B cell (primary cell): ENCODE measurements around the gene LYZL2.

Experiments
- EZH2 ChIP-seq: IDR thresholded peaks from 2 replicates; pipeline ENCODE4 v1.6.1; 2012; ENCODE audit warnings: borderline replicate concordance, low read depth, mild to moderate bottlenecking, moderate library complexity, low read length; ENCODE audit not compliant: insufficient read depth, poor library complexity, severe bottlenecking
- TF ChIP-seq, protein P1 (sequence below): fragments of 200-600 bp; IDR thresholded peaks from one replicate; pipeline ENCODE4 v1.8.0; 2022; ENCODE audit warnings: antibody characterized with exemption, mild to moderate bottlenecking

- TF ChIP-seq, protein P1, sequence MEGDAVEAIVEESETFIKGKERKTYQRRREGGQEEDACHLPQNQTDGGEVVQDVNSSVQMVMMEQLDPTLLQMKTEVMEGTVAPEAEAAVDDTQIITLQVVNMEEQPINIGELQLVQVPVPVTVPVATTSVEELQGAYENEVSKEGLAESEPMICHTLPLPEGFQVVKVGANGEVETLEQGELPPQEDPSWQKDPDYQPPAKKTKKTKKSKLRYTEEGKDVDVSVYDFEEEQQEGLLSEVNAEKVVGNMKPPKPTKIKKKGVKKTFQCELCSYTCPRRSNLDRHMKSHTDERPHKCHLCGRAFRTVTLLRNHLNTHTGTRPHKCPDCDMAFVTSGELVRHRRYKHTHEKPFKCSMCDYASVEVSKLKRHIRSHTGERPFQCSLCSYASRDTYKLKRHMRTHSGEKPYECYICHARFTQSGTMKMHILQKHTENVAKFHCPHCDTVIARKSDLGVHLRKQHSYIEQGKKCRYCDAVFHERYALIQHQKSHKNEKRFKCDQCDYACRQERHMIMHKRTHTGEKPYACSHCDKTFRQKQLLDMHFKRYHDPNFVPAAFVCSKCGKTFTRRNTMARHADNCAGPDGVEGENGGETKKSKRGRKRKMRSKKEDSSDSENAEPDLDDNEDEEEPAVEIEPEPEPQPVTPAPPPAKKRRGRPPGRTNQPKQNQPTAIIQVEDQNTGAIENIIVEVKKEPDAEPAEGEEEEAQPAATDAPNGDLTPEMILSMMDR, result peak; percentile 90
- no peak for TF ChIP-seq EZH2
Measured at GRCh38 chr10:30581779-30582380, 47.7 kb downstream of the LYZL2 start.
